Smooth muscle cell (in vitro differentiated cells): ENCODE results near the gene NPTXR. TPM values are rescaled to one million over a fixed set of nuclear protein-coding genes. Genes with fewer than 3 reads are reported as not detected.

ENCODE experiments used
- DNase-seq: peaks from one replicate; lab custom pipeline; 2025; ENCODE audit not compliant: unreplicated experiment; lab: John Stamatoyannopoulos, UW
- H2AFZ ChIP-seq: fragments of 200-600 bp; sonication (generic); 2 replicates; pipeline ENCODE4 v1.6.0; 2016; ENCODE audit warnings: antibody characterized with exemption, low read depth, mild to moderate bottlenecking
- H3F3A ChIP-seq: fragments of 200-600 bp; sonication (generic); 2 replicates; pipeline ENCODE4 v1.6.0; 2017; ENCODE audit warnings: antibody characterized with exemption, low read depth
- H3K27ac ChIP-seq: fragments of 200-600 bp; sonication (generic); 2 replicates; pipeline ENCODE4 v1.5.1; 2016; ENCODE audit warnings: low read depth, mild to moderate bottlenecking
- H3K27me3 ChIP-seq: fragments of 200-600 bp; sonication (generic); 2 replicates; pipeline ENCODE4 v1.6.1; 2016; ENCODE audit warnings: low read depth, mild to moderate bottlenecking
- H3K36me3 ChIP-seq: fragments of 200-600 bp; sonication (generic); 2 replicates; pipeline ENCODE4 v1.5.1; 2016; ENCODE audit warnings: low read depth
- H3K4me1 ChIP-seq: fragments of 200-600 bp; sonication (generic); 2 replicates; pipeline ENCODE4 v1.5.1; 2016; ENCODE audit warnings: low read depth
- H3K4me2 ChIP-seq: fragments of 200-600 bp; sonication (generic); 2 replicates; pipeline ENCODE4 v1.6.0; 2016; ENCODE audit warnings: mild to moderate bottlenecking
- H3K4me3 ChIP-seq: fragments of 200-600 bp; sonication (generic); 2 replicates; pipeline ENCODE4 v1.5.1; 2016; ENCODE audit warnings: mild to moderate bottlenecking
- H3K79me2 ChIP-seq: fragments of 200-600 bp; sonication (generic); 2 replicates; pipeline ENCODE4 v1.6.0; 2016; ENCODE audit warnings: low read depth, mild to moderate bottlenecking
- H3K9ac ChIP-seq: fragments of 200-600 bp; sonication (generic); 2 replicates; pipeline ENCODE4 v1.6.0; 2016; ENCODE audit warnings: low read depth
- H3K9me3 ChIP-seq: fragments of 200-600 bp; sonication (generic); replicated peaks from 2 replicates; pipeline ENCODE4 v1.5.1; 2016; ENCODE audit warnings: low read depth
- H4K20me1 ChIP-seq: fragments of 200-600 bp; sonication (generic); 2 replicates; pipeline ENCODE4 v1.6.0; 2016; ENCODE audit warnings: low read depth
- WGBS: methylation state at CpG from one replicate; pipeline ENCODE4 v1.1.7; 2016; ENCODE audit warnings: low lambda C conversion rate; 5-methylcytosine and 5-hydroxymethylcytosine counted together
- polyA plus RNA-seq: library from polyadenylated mRNA; unstranded; fragments of >200 nt; fragmentation: Nextera tagmentation; extraction: Ambion mirVana; gene quantifications from 2 replicates; pipeline ENCODE4 v1.2.1, GENCODE V29; 2016
- total RNA-seq: library from RNA; depleted of rRNA; stranded (reverse); fragments of >200 nt; gene quantifications from 2 replicates; pipeline ENCODE4 v1.2.3, GENCODE V29; 2014
- TF ChIP-seq, protein P1 (sequence below): fragments of 200-600 bp; sonication (generic); IDR thresholded peaks from 2 replicates; pipeline ENCODE4 v1.5.1; 2017; ENCODE audit warnings: borderline replicate concordance, mild to moderate bottlenecking, antibody characterized with exemption; ENCODE audit not compliant: insufficient read depth, poor library complexity, severe bottlenecking

Gene NPTXR
- total and polyA plus RNA-seq, 2 experiments from 2014 or later, result 2.0 to 3.9 TPM

DNA sequence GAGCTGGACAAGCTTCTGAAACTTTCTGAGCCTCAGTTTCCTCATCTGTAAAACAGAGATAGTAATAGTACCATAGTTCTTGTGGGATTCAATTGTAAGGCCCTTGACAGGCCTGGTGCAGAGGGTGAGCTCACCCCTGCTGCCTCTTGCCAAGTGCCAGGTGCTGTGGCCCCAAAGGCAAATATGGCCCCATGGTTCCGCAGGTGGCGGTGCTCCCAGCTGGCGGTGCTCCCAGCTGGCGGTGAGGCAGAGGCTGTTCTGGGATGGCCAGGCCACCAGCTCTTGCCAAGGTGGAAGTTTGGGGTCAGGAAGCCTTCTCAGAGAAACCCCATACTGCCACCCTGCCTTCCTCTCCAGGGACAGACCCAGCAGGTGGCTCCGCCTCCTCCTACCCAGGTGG lies 8.8 kb downstream of the NPTXR start:
- TF ChIP-seq, protein P1, sequence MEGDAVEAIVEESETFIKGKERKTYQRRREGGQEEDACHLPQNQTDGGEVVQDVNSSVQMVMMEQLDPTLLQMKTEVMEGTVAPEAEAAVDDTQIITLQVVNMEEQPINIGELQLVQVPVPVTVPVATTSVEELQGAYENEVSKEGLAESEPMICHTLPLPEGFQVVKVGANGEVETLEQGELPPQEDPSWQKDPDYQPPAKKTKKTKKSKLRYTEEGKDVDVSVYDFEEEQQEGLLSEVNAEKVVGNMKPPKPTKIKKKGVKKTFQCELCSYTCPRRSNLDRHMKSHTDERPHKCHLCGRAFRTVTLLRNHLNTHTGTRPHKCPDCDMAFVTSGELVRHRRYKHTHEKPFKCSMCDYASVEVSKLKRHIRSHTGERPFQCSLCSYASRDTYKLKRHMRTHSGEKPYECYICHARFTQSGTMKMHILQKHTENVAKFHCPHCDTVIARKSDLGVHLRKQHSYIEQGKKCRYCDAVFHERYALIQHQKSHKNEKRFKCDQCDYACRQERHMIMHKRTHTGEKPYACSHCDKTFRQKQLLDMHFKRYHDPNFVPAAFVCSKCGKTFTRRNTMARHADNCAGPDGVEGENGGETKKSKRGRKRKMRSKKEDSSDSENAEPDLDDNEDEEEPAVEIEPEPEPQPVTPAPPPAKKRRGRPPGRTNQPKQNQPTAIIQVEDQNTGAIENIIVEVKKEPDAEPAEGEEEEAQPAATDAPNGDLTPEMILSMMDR, result no peak
- Histone ChIP-seq H2AFZ (no peak overlapping the region), H3K36me3 (no peaks in the 10 kb centered on the region), H3K9ac (no peak overlapping the region), H3K4me2 (no peak overlapping the region), H4K20me1 (peaks cover 7% of the 10 kb centered on the region), H3K27me3 (no peaks in the 10 kb centered on the region), H3F3A (no peaks in the 10 kb centered on the region), H3K4me3 (no peak overlapping the region), H3K79me2 (no peaks in the 10 kb centered on the region), H3K4me1 (no peaks in the 10 kb centered on the region), H3K27ac (no peak overlapping the region), H3K9me3 (no peaks in the 10 kb centered on the region)
- no peak for DNase-seq
- 98% methylated on average over 5 of the region's 5 CpGs for WGBS

DNA sequence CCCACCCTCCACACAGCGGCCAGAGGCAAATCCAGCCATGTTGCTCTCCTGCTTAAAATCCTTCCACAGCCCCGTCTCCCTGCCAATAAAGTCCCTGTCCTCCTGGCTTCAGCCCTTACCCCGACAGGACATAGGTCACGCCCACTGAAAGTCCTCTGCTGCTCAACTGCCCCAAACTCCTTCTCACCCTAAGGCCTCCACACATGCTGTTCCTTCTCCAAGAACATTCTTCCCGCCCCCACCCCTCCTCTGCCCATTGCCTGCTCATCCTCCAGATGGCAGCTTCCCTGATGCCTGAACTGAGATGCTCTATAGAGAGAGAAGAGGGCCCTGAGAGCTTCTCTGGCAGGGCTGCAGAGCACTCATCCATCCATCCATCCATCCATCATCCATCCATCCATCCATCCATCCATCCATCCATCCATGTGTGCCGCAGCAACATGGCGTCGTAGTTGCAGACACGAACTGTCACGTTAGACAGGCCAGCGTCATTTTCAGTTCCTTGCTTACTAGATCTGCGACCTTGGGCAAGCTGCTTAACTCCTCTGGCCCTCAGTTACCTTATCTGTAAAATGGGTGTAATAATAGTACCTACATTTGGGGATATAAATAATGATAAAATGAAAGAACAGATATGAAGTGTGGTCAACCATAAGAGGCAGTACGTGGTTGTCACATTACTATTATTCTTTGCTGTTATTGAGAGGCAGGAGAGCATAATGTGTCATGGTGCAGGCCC lies 9.4 kb downstream of the NPTXR start:
- Histone ChIP-seq H4K20me1 (peaks cover 7% of the 10 kb centered on the region), H3F3A (no peaks in the 10 kb centered on the region), H3K27ac (no peak overlapping the region), H2AFZ (no peak overlapping the region), H3K36me3 (no peaks in the 10 kb centered on the region), H3K27me3 (no peaks in the 10 kb centered on the region), H3K4me1 (no peaks in the 10 kb centered on the region), H3K79me2 (no peaks in the 10 kb centered on the region), H3K9me3 (no peaks in the 10 kb centered on the region), H3K9ac (no peak overlapping the region), H3K4me2 (no peak overlapping the region), H3K4me3 (no peak overlapping the region)
- TF ChIP-seq, protein P1, result no peak
- WGBS, result 94% methylated on average over 13 of the region's 13 CpGs
- DNase-seq, result no peak

DNA sequence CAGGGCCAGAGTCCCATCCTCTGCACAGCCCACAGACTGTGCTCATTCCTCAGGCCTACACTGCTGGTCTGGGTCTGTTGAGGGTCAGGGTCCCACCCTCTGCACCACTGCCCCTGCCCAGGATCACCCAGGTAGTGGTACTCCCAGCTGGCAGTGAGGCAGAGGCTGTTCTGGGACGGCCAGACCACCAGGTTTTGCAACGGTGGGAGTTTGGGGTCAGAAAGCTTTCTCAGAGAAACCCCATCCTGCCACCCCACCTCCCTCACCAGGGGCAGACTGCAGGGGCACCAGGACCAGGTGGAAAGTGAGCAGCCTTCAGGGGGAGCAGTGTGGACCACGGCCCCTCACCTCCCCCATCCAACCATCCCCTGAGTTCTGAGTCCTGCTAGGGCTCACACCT lies 10.8 kb downstream of the NPTXR start:
- WGBS, result 94% methylated on average over 3 of the region's 3 CpGs
- no peaks in the 10 kb centered on the region for H3K4me1 ChIP-seq
- H3K9me3 ChIP-seq, result no peaks in the 10 kb centered on the region
- H3K4me3 ChIP-seq, result no peak overlapping the region
- no peak overlapping the region for H3K27ac ChIP-seq
- no peaks in the 10 kb centered on the region for H3K27me3 ChIP-seq
- no peaks in the 10 kb centered on the region for H3K79me2 ChIP-seq
- no peak overlapping the region for H3K9ac ChIP-seq
- H2AFZ ChIP-seq, result no peak overlapping the region
- no peaks in the 10 kb centered on the region for H3F3A ChIP-seq
- peaks cover 7% of the 10 kb centered on the region for H4K20me1 ChIP-seq
- H3K4me2 ChIP-seq, result no peak overlapping the region
- no peaks in the 10 kb centered on the region for H3K36me3 ChIP-seq
- TF ChIP-seq, protein P1, result no peak
- DNase-seq, result no peak
